Right lobe of liver (tissue), 6 donors: ENCODE results near the gene TLE3. TPM values are rescaled to one million over a fixed set of nuclear protein-coding genes. Genes with fewer than 3 reads are reported as not detected.

ENCODE experiments used
- ATAC-seq, 4 donors: fragments of 200-7000 bp; cut with Tn5 transposase; one replicate each; pipeline ENCODE4 v1.9.1; 2020; ENCODE audit warnings: mild to moderate bottlenecking in 4 of 4, moderate library complexity in 4 of 4
- DNase-seq, 3 donors: peaks; one replicate each; pipeline ENCODE4 v3.0.0-alpha.2; 2020
- H3K27ac ChIP-seq, 3 donors: fragments of 200-600 bp; one replicate each; pipeline ENCODE4 v1.8.0; 2022
- H3K27me3 ChIP-seq, 2 donors: fragments of 200-600 bp; one replicate each; pipeline ENCODE4 v1.8.0; 2022
- H3K36me3 ChIP-seq, 4 donors: fragments of 200-600 bp; sonication (generic) in 1 of 4; one replicate each; pipeline versions ENCODE4 v1.5.1 to v1.8.0; 2017 to 2022; ENCODE audit warnings: control low read depth in 1 of 4
- H3K4me1 ChIP-seq, 4 donors: fragments of 200-600 bp; sonication (generic) in 1 of 4; one replicate each; pipeline versions ENCODE4 v1.5.1 to v1.8.0; 2017 to 2022; ENCODE audit warnings: control low read depth in 1 of 4
- H3K4me3 ChIP-seq, 3 donors: fragments of 200-600 bp; one replicate each; pipeline ENCODE4 v1.8.0; 2022
- H3K9me3 ChIP-seq, 4 donors: fragments of 200-600 bp; sonication (generic) in 1 of 4; one replicate each; pipeline versions ENCODE4 v1.5.1 to v1.8.0; 2017 to 2022; ENCODE audit warnings: control low read depth in 1 of 4
- CTCF ChIP-seq, 4 donors: fragments of 200-600 bp in 3 of 4; fragments of 450-650 bp in 1 of 4; IDR thresholded peaks; one replicate each; pipeline versions ENCODE4 v1.5.1 to v1.8.0; 2016 to 2022; ENCODE audit warnings: antibody characterized with exemption in 4 of 4, mild to moderate bottlenecking in 2 of 4
- POLR2A ChIP-seq: fragments of 450-650 bp; IDR thresholded peaks from one replicate; pipeline ENCODE4 v1.6.1; 2017; ENCODE audit warnings: antibody characterized with exemption, mild to moderate bottlenecking
- WGBS: methylation state at CpG from one replicate; pipeline ENCODE4 v1.1.6; 2018; ENCODE audit warnings: low coverage, low lambda C conversion rate; ENCODE audit not compliant: insufficient coverage; ENCODE audit errors: missing lambda C conversion rate; 5-methylcytosine and 5-hydroxymethylcytosine counted together
- intact Hi-C, 2 donors: fragments of 100-400 bp; cut with DNase I; formaldehyde crosslinking; loops; one replicate each; pipeline versions ENCODE4 v1.11.2 to v1.14.1; 2022
- total RNA-seq, 6 experiments: library from RNA; depleted of rRNA in 2 of 6; stranded (reverse); fragments of >200 nt in 2 of 6; fragmentation: NEBNext Ultra II Directional in 3 of 6; extraction: Animal tissue kit (Norgen Biotek cat#: 25700) in 3 of 6; gene quantifications; one replicate each; pipeline versions ENCODE4 v1.1.0 to v1.2.4, GENCODE V29; 2016 to 2023
- donor health status: DM: no; HTN: yes; CAD: no.
- donor health status: DM: no; HTN: no; CAD: no.
- donor health status: DM: no; HTN: no; CAD: no.
- donor health status: DM: no; HTN: yes; CAD: no.
- donor health status: DM: no; HTN: yes; CAD: no.

TLE3 gene
- total RNA-seq, 6 experiments from 2014 or later, result 8.9 to 38.2 (median 21.2) TPM

- H3K9me3 ChIP-seq, result no peaks in the 10 kb centered on the region
- TF ChIP-seq CTCF (IDR thresholded peaks at IDR 0.05) (no peak), POLR2A (no peak)
- no peaks in the 10 kb centered on the region for H3K27me3 ChIP-seq
- intact Hi-C loops, result no loop called here
- peak; percentile 70 to 89 (median 82) for DNase-seq
- peaks cover 0 to 35% (median 14%) of the 10 kb centered on the region in 4 donors for H3K4me1 ChIP-seq
- peaks cover 0 to 40% (median 5%) of the 10 kb centered on the region in 4 donors for H3K36me3 ChIP-seq
- 20% methylated on average over 1 of the region's 6 CpGs for WGBS
- peak; percentile 86 to 96 (median 90) for ATAC-seq
- H3K27ac ChIP-seq, result peak overlapping the region in 1 of 3 donors; percentile 6
- H3K4me3 ChIP-seq, result no peak overlapping the region
Observed at GRCh38 chr15:70065006-70065722, 32.6 kb downstream of the TLE3 start.

GRCh38 chr15:70064441-70064840 lies 33.3 kb downstream of the TLE3 start:
- Histone ChIP-seq H3K9me3 (no peaks in the 10 kb centered on the region), H3K4me1 (peaks cover 0 to 28% (median 12%) of the 10 kb centered on the region in 4 donors), H3K4me3 (no peak overlapping the region), H3K36me3 (peaks cover 0 to 44% (median 12%) of the 10 kb centered on the region in 4 donors), H3K27ac (no peak overlapping the region), H3K27me3 (no peaks in the 10 kb centered on the region)
- DNase-seq (no peak), ATAC-seq (no peak)
- intact Hi-C loops, result no loop called here
- 80% methylated on average over 4 of the region's 4 CpGs for WGBS
- no peak for TF ChIP-seq POLR2A

DNA sequence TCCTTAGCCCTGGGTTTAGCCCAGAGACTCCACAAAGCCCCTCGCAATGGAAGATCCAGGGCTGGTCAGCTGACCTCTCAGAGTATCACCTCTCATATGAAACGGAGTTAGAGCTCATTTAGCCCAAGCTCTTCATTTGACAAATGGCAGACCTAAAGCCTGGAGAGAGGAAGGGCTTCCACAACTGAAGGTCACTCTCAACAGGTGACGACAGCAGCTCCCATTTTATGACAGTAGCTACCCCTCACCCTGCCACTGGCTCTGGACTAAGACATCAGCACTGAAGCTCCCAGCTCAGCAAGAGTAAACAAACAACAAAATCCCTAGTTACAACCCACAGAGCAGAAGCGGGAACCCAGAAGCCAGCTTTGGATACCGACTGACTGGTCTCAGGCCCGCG lies 33.7 kb downstream of the TLE3 start:
- H3K36me3 ChIP-seq, result peaks cover 0 to 44% (median 14%) of the 10 kb centered on the region in 4 donors
- H3K4me3 ChIP-seq, result no peak overlapping the region
- WGBS, result 90% methylated on average over 2 of the region's 7 CpGs
- H3K27me3 ChIP-seq, result no peaks in the 10 kb centered on the region
- no peak for TF ChIP-seq CTCF (IDR thresholded peaks at IDR 0.05)
- no peak for TF ChIP-seq POLR2A
- no peak for DNase-seq
- no peak overlapping the region for H3K27ac ChIP-seq
- intact Hi-C loops, result no loop called here
- no peaks in the 10 kb centered on the region for H3K9me3 ChIP-seq
- peaks cover 0 to 23% (median 10%) of the 10 kb centered on the region in 4 donors for H3K4me1 ChIP-seq
- ATAC-seq, result no peak

DNA sequence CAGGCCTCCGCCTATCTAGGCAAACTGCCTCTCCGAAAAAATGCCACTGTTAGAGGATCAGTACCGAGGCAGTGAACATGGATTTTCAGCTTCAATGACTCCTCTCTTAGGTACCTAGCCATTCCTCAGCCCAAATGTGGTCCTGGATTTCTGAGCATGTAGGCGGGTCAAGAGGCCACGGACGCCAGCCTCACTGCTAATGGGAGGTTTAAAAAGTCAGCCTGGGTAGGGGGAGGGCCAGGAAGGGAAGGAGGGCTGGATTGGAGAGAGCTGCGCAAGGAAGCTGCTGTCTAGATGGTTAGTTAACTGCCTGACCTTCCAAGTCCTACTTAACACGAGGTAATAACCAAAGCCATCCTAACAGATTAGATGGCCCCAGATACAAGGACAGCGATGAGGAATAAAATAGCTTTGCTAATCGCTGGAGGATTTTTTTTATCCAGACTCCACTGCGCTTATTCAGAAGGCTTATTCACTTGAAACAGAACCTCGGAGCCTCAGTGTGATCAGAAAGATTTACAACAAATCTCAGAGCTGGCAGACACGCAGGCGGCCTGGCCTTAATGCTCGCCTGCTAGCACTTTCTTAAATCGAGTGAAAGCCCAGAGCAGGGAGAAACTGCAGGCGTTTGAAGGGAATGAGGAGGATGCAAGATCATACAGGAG lies 34.3 kb downstream of the TLE3 start:
- TF ChIP-seq POLR2A (no peak), CTCF (IDR thresholded peaks at IDR 0.05) (no peak)
- H3K27ac ChIP-seq, result no peak overlapping the region
- no peaks in the 10 kb centered on the region for H3K9me3 ChIP-seq
- H3K4me1 ChIP-seq, result peaks cover 0 to 17% (median 8%) of the 10 kb centered on the region in 4 donors
- 91% methylated on average over 13 of the region's 17 CpGs for WGBS
- no peak overlapping the region for H3K4me3 ChIP-seq
- ATAC-seq (no peak), DNase-seq (no peak)
- H3K27me3 ChIP-seq, result no peaks in the 10 kb centered on the region
- peaks cover 0 to 47% (median 17%) of the 10 kb centered on the region in 4 donors for H3K36me3 ChIP-seq
- intact Hi-C loops, result no loop called here
